T follicular helper cell (primary cell): Measurements from ENCODE around the gene TBL3.
"Not testable (repeated sequence)": the region's sequence is repeated elsewhere in the genome, so short reads cannot be mapped to it uniquely, and the experiment has no call there.

Source experiments
- DNase-seq: peaks from one replicate; pipeline ENCODE4 v3.0.0-alpha.2; 2020; ENCODE audit warnings: low read depth

Gene TBL3

DNA sequence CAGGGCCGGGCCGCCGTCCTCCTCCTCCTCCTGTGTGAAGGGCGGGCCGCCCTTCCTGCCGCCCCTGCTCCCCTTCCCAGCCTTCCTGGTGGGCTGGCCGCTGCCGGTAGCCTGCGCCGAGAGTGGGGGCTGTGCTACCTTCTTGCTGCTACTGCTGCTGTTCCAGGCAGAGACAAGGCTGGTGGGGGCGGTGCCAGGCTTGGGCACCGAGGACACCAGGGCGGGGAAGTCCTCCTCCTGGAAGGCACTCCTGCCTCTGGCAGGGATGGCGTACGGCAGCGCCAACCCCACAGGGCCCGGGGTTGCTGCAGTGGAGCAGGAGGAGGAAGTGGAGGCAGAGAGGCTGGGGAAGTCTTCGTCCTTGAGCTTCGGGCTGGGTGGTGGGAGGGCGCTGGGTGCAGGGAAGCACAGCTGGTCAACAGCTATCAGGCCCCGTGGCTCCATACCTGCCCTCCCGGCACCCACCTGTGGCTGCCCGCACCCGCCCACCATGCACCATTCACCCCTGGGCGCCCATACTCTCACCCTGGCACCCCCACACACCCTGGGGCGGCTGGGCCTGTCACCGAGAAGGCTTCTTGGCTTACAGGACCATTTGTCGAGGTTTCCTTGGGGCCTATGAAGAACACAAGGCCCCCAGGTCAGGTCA lies 28.1 kb downstream of the TBL3 start:
- DNase-seq: no peak

DNA sequence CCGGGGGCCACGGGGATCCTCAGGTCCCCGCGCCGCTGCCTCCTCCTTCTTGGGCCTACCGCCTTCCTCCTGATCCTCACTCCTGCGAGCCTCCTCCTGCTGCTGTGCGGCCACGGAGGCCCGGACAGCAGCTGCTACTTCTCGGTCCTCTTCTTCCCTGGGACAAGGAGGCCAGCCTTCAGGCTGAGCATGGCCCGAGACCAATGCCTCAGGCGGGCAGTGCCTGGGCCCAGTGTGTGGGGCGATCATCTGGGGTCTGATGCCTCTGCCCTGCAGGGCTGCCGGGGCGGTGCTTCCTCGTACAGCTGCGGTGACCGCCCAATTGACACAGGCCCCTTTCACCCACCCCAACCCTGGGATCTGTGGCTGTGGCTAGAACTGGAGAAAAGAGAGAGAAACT lies 29.2 kb downstream of the TBL3 start:
- DNase-seq: no peak

DNA sequence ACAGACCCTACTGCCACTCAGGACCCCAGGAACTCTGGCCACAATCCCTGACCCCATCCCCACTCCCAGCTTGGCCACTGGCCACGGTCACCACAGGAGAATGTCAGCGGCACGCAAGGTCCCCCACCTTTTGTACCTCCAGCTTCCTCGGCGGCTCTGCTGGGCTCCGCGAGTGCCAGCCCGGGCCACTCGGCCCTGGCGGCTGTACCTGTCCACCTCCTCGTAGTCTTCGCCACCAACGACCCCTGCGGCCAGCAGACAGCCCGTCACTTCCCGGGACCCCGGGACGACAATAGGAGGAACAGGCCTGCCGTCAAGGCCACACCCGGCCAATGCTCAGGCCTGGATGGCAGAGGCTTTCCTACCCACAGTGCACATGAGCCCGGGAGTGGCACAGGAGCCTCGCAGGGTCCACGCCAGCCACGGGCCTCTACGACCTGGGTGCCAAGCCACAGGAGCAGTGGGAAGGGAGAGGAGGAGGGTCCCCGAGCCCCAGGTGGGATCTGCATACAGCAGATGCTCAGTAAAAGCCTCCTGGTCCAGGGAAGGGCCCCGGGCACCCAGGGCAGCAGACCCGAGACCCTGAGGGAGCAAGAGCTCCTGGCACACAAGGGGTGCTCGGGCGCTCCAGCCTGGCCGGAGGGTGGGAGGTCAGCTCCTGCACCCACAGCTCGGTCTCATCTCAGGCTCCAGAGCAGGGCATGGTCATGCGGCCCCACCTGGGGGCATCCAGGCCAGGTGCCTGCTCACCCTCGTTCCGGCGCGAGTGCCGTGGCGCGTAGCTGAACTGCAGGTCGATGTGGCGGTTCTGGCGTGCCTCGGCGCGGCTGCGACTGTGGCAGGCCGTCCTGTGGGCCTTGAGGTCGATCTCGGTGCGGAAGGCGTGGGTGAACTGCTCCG lies 29.9 kb downstream of the TBL3 start:
- no peak for DNase-seq

DNA sequence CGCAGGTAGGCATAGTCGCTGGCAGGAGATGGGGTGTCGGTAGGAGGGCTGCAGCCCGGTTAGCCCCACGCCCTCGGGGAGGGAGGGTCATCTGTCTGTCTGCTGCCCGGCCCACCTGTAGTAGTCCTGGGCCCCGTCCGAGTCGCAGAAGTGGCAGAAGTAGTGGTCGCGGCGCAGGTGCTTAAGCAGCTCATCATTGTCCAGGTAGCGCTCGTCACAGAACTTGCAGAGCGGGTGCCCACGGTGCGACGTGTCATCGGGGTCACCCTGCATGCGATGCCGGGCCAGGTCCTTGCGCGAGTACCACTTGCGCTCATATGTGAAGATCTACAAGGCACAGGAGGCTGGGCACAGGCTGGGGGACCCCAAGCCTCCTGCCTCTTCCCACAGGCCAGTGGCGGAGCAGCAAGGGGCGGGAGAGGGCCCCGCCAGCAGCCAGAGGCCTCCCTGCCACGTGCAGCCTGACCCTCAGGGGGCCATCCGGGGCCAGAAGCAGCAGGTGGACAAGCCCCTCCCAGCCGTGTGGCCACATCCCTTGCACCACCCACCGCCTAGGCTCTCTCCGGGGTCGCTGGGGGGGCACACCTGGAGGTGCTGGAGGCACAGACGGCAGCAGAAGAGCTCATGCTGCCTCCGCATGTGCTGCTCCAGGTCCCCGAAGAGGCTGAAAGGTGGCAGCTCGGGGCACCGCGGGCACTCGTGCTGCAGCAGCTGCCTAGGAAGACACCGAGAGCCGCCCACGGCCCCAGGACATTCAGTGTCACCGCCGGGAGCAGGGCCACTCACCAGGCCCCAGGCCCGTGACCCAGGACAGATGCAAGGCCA lies 30.8 kb downstream of the TBL3 start:
- DNase-seq: no peak

DNA sequence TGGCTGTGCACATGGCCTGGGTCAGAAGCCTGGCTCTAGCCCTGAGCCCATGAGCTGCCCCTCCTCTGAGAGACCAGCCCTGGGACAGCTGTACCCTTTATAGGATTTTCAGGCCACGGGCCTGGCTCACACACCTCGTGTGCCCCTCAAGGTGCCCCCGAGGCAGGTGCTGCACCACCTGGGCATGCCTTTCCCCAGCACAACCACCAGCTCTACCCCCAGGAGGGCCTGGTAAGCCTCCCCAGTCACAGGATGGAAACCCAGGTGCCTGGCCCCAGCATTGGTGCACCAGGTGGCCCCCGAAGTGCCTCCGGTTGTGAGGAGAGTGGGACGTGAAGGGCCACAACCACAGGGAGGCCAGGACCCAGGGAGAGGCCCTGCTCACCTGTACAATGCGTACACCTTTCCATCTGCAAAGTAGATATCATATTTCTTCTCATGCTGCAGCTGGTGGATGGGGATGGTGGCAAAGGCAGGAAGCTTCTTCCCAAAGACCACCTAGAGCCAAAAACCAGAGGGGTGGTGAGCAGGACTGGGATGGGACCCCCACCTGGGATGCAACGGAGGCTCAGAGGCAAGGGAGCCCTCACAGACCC lies 31.5 kb downstream of the TBL3 start:
- DNase-seq: no peak

DNA sequence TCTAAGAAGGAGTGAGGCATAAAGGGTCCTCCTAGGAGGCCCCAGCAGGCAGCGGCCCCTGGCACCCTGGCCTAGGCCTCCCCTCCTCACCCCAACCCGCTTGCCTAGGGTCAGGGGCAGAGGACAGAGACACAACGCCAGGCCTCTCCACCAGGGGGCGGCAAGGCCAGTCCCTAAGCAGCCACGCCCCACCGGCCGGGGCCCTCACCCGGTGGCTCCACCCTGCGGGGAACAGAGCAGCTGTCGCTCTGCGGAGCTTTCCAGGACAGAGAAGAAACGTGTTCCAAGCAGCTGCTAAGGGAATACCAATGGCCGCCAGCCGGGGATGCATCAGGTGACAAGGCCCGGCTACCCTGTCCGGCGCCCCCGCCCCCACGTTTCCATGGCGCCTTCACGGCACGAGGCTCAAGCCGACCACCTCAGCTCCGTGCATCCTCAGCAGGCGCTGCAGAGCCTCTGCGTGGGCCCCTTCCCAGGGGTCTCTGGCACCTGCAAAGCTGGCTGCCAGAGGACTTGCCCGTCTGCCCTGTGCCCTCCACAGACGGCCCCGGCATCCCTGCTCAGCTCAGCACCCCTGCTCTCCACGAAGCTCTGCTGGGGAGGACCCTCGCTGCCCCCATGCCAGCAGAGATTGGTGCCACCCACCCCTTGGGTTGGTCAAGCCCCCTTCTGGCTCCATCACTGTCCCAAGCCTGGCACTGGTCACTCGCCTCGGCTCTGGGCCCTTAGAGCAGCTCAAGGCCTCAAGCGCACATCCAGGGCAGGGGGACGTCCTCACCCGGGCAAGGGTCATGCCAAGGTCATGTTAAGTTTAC lies 32.2 kb downstream of the TBL3 start:
- DNase-seq: peak; percentile 82

DNA sequence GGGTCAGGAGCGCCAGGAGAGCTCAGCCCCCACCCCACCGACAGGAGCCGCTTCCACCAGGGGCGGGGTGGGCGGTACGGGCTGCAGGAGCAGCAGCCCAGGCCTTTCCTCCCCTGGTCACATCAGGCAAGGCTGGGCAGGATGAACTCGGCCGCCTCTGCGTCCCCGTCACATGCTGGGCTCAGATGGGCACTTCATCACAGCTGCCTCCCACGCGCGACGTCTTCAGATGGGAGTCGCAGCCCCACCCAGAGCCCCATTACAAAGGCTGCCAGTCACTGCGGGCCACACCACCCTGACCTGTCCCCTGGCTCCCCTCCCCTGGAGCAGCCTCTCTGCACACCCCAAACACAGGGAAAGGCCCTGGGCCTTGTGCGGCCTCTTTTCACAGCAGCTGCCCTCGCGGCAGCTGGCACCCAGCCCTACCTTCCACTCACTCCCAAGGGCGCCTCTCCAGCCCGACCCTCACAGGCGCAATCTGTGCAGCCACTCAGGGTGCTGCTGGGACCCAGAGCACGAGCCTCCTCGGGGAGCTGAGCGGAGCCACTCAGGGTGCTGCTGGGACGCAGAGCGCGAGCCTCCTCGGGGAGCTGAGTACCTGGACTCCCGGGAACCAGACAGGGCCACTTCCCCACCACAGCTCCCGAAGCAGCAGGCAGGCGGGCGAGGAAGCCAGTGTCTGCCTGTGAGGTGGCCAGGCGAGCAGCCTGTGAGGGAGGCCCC lies 33.1 kb downstream of the TBL3 start:
- DNase-seq: no peak

DNA sequence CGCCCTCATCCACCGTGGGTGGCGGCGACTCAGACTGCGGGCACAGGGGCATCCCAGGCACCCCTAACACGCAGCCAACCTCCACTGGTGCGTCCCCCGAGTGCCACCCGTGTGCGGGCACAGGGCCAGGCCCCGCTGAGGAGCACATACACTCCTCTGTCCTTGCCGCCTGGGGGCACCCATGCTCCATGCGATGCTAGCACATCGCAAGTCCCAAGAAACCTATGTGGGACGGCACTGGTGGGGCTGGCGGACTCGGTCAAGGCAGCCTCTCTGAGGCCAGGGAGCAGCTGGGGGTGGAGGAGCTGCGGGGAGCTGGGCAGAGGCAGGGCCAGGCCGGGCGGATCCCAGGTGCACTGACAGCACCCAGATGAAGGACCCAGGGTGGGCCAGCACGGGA lies 33.8 kb downstream of the TBL3 start:
- DNase-seq: no peak

DNA sequence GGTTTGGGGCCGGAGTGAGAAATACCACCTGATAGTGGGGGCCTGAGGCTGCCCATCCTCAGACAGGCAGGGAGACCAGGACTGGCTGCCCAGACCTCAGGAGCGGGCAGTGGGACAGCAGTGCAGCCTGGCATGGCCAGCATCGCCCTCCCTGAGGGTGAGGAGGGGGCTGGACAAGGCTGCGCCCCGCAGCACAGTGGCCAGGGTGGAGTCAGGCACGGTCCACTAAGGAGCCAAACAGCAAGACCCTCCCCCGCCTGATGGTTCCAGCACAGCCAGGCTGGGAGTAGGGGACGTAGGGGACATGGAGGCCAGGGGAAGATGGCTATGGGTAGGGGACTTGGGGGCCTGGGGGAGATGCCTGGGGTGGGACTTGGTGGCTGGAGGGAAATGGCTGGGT lies 34.5 kb downstream of the TBL3 start:
- no peak for DNase-seq

DNA sequence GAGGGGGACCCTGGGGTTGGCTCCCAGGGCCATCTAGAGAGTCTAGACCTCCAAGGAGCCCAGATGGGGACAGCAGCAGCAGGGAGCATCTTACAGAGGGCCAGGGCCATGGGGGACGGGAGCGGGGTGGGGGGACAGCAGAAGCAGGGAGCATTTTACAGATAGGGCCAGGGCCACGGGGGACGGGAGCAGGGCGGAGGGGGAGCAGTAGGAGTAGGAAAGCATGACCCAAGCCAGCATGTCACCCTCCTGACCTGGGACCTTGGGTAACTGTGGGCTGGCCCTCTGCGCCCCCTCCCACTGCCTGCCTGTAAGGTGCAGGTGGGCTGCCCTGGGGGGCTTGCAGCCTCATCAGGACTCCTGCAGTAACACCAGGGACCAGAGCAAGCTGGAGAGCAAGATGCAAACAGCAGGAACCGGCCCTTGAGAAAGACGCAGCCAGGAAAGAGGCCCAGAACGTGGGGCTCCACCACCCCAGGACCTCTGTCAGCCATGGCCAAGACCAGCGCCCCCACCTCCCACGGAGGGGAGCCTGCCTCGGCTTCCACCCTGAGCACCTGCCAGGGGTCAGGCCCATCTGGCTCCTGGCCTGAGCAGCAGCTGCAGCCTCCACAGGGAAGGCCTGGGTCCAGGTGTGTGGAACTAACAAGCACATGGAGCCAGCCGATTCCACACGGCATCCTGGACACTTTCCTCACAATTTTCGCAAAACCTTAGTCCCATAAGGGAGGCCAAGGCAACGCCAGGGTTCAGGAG lies 35.4 kb downstream of the TBL3 start:
- DNase-seq: no peak

DNA sequence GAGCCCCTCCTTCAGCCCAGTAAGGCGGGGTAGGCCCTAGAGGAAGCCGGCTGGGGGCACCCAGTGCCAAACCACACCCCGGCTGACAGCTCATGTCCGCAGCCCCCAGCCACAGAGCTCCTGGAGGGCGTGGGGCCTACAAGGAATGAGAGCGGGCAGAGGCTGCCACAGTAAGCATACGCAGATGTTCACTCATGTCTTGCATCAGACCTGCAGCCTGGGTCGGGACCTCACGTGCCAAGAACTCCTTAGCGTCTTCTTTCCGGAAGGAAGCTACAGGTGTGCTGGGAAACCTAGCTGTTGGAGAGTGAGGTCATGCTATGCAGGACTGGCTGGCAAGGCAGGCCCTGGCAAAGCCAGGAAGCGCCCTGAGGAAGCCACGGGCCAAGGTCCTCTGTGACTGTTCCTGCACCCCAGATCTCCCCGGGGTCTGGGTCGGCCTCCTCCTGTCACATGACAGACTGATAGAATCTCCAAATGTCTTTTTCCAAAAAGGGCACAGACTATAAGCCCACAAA lies 36.2 kb downstream of the TBL3 start:
- DNase-seq: no peak

DNA sequence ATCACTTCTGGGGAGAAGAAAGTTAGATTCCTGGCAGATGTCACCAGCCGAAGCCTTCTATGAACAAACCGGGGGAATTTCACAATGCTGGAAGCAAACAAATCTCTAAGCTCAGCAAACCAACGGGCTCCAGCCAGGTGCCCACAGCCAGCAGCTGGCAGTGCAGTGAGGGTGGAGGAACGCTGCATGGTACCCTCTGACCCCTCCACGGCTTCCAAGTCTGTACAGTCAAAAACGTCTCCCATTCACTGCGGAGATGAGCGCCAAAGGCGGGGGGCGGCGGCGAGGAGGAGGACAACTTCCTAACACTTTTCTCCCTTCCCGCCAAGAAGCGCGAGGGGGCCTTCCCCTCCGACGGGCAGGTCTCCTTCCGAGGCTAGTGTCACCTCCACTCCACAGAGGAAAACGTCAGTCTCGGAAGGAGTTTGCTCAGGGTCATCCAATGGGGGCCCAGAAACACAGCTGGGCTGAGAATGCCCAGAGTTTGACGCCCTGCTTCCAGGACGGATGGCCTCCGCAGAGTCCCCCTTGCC lies 36.8 kb downstream of the TBL3 start:
- no peak for DNase-seq

DNA sequence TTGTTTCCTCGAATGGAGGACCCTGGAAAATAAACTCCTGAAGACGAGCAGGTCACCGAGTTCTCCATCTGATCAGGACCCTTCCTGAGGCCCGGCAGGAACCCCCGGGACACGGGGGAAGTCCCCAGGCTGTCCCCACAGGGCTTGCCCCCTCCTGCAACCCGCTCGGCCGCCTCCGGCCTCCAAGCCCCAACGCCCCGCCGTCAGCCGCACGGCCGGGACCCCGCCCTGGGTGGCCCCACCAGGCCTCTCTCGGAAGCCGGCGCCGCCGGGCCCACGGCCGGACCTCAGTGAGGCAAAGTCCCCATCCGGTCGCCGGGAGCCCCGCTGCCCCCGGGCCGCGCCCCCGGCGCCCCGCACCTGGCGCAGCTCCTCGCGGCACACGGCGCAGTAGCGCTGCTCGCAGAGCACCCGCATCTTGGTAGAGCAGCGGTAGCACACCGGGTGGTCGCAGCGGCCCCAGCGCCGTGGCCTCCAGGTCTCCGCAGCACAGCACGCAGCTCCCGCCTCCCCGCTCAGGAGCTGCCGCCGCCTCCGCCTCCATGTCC lies 37.4 kb downstream of the TBL3 start:
- DNase-seq: no peak

DNA sequence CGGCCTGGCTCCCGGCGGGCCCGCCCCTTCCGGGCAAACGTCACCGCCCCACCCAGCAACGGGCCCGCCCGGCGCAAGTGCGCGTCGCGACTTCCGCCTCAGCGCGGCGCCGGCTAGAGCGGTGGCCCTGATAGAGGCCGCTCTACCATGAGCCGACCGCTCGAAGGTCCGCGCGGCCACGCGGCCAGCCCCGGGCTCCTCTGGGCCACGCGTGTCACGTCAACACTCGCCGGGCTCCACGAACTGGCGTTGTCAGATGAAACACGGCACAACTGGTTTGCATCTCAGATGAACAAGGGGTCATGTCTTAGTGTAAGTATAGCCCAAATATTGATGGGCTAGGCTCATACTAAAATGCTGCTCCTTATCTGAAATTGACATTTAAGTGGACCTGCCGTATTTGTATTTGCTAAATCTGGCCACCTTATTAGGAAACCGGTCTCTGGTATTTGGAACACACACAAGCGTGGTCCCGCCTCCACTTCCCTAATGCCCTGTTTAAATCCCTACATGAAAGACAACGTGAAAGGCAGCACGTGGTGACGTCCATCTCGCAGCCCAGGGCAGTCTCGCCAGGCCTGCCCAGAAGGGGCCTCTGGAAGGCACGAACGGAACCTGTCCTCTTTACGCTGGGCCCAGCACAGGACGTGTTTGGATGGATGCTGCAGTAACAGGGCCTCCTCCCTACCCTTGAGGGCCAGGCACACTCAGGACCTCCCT lies 38.1 kb downstream of the TBL3 start, which contains the start of gene ZNF598:
Gene ZNF598 (minus strand): TSS at position 31 of the 720 bp plus-strand sequence.
- peak; percentile 72 for DNase-seq

DNA sequence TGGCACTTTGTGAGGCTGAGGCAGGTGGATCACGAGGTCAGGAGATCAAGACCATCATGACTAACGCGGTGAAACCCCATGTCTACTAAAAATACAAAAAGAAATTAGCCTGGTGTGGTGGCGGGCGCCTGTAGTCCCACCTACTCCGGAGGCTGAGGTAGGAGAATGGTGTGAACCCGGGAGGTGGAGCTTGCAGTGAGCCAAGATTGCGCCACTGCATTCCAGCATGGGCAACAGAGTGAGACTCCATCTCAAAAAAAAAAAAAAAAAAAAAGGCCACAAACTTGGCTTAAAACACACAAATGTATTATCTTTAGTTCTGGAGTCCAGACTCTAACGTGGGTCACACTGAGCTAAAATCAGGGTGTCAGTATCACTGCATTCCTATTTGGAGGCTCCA lies 39.9 kb downstream of the TBL3 start:
- DNase-seq: not testable (repeated sequence)

DNA sequence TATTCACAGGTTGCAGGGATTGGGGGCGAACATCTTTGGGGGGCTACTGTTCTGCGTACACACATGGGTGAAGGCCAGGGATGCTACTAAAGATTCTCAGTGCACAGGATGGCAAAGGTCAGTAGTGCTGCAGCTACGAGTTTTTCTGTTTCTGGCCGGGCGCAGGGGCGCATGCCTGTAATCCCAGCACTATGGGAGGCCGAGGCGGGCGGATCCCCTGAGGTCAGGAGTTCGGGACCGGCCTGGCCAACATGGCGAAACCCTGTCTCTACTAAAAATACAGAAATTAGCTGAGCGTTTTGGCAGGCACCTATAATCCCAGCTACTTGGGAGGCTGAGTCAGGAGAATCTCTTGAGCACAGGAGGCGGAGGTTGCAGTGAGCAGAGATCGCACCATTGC lies 41.7 kb downstream of the TBL3 start:
- no peak for DNase-seq

DNA sequence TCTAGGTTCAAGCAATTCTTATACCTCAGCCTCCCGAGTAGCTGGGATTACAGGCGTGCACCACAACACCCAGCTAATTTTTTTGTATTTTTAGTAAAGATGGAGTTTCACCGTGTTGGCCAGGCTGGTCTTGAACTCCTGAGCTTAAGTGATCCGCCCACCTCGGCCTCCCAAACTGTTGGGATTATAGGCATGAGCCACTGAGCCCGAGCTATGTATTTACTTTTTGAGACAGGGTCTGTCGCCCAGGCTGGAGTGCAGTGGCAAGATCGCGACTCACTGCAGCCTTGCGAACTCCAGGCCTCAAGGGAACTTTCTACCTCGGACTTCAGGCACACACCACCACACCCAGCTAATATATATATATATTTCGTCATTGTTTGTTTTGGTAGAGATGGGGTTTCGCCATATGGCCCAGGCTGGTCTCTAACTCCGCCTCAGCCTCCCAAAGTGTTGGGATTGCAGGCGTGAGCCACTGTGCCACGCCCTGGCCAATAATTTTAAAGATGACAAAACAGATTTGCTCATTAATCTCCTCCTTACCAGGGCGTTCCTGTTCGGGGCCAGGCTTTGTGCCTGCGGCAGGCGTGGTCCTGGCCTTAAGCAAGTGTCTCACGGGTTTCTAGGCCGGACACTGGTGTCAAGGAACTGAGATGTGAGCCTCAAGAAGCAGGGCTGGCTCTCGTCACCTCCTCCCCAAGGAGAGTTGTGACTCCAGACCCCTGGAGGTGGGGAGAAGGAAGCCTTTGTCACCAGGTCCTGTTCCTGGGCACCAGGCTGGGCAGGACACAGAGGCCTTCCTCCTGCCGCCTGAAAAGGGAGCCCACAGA lies 43.5 kb downstream of the TBL3 start:
- DNase-seq: no peak

DNA sequence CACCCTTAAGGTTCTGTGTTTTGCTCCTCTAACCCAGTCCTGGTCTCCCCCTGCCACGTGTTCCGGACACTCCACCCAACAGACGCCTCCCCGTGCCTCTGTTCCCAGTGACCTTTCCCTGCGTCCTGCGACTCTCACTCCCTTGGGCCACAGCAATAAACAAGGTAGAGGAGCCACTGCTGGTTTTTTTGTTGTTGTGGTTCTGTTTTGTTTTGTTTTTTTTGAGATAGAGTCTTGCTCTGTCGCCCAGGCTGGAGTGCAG lies 44.0 kb downstream of the TBL3 start:
- DNase-seq: no peak
